HG02678 (cell line): ENCODE results near the gene TOR3A.

Source experiments
- ATAC-seq: cut with Tn5 transposase; IDR thresholded peaks from one replicate; pipeline ENCODE4 v1.9.1; 2021; ENCODE audit warnings: mild to moderate bottlenecking, moderate library complexity; ENCODE audit not compliant: unreplicated experiment

The TOR3A gene

GRCh38 chr1:179142889-179143299, 61.0 kb downstream of the TOR3A start:
- ATAC-seq: no peak

GRCh38 chr1:179143322-179143721, 61.5 kb downstream of the TOR3A start:
- no peak for ATAC-seq

- ATAC-seq: no peak
Measured at GRCh38 chr1:179144626-179145025, 62.8 kb downstream of the TOR3A start.

- ATAC-seq: no peak
Measured at GRCh38 chr1:179145521-179145920, 63.7 kb downstream of the TOR3A start.
